Smooth muscle cell (in vitro differentiated cells): Measurements from ENCODE around the gene RPS16. TPM values are rescaled to one million over a fixed set of nuclear protein-coding genes. Genes with fewer than 3 reads are reported as not detected.

ENCODE experiments used
- DNase-seq: peaks from one replicate; lab custom pipeline; 2025; ENCODE audit not compliant: unreplicated experiment; lab: John Stamatoyannopoulos, UW
- H2AFZ ChIP-seq: fragments of 200-600 bp; sonication (generic); 2 replicates; pipeline ENCODE4 v1.6.0; 2016; ENCODE audit warnings: antibody characterized with exemption, low read depth, mild to moderate bottlenecking
- H3F3A ChIP-seq: fragments of 200-600 bp; sonication (generic); 2 replicates; pipeline ENCODE4 v1.6.0; 2017; ENCODE audit warnings: antibody characterized with exemption, low read depth
- H3K27ac ChIP-seq: fragments of 200-600 bp; sonication (generic); 2 replicates; pipeline ENCODE4 v1.5.1; 2016; ENCODE audit warnings: low read depth, mild to moderate bottlenecking
- H3K27me3 ChIP-seq: fragments of 200-600 bp; sonication (generic); 2 replicates; pipeline ENCODE4 v1.6.1; 2016; ENCODE audit warnings: low read depth, mild to moderate bottlenecking
- H3K36me3 ChIP-seq: fragments of 200-600 bp; sonication (generic); 2 replicates; pipeline ENCODE4 v1.5.1; 2016; ENCODE audit warnings: low read depth
- H3K4me1 ChIP-seq: fragments of 200-600 bp; sonication (generic); 2 replicates; pipeline ENCODE4 v1.5.1; 2016; ENCODE audit warnings: low read depth
- H3K4me2 ChIP-seq: fragments of 200-600 bp; sonication (generic); 2 replicates; pipeline ENCODE4 v1.6.0; 2016; ENCODE audit warnings: mild to moderate bottlenecking
- H3K4me3 ChIP-seq: fragments of 200-600 bp; sonication (generic); 2 replicates; pipeline ENCODE4 v1.5.1; 2016; ENCODE audit warnings: mild to moderate bottlenecking
- H3K79me2 ChIP-seq: fragments of 200-600 bp; sonication (generic); 2 replicates; pipeline ENCODE4 v1.6.0; 2016; ENCODE audit warnings: low read depth, mild to moderate bottlenecking
- H3K9ac ChIP-seq: fragments of 200-600 bp; sonication (generic); 2 replicates; pipeline ENCODE4 v1.6.0; 2016; ENCODE audit warnings: low read depth
- H3K9me3 ChIP-seq: fragments of 200-600 bp; sonication (generic); replicated peaks from 2 replicates; pipeline ENCODE4 v1.5.1; 2016; ENCODE audit warnings: low read depth
- H4K20me1 ChIP-seq: fragments of 200-600 bp; sonication (generic); 2 replicates; pipeline ENCODE4 v1.6.0; 2016; ENCODE audit warnings: low read depth
- WGBS: methylation state at CpG from one replicate; pipeline ENCODE4 v1.1.7; 2016; ENCODE audit warnings: low lambda C conversion rate; 5-methylcytosine and 5-hydroxymethylcytosine counted together
- polyA plus RNA-seq: library from polyadenylated mRNA; unstranded; fragments of >200 nt; fragmentation: Nextera tagmentation; extraction: Ambion mirVana; gene quantifications from 2 replicates; pipeline ENCODE4 v1.2.1, GENCODE V29; 2016
- total RNA-seq: library from RNA; depleted of rRNA; stranded (reverse); fragments of >200 nt; gene quantifications from 2 replicates; pipeline ENCODE4 v1.2.3, GENCODE V29; 2014
- TF ChIP-seq, protein P1 (sequence below): fragments of 200-600 bp; sonication (generic); IDR thresholded peaks from 2 replicates; pipeline ENCODE4 v1.5.1; 2017; ENCODE audit warnings: borderline replicate concordance, mild to moderate bottlenecking, antibody characterized with exemption; ENCODE audit not compliant: insufficient read depth, poor library complexity, severe bottlenecking

RPS16 gene
- total and polyA plus RNA-seq, 2 experiments from 2014 or later = 97.1 to 539 TPM

DNA sequence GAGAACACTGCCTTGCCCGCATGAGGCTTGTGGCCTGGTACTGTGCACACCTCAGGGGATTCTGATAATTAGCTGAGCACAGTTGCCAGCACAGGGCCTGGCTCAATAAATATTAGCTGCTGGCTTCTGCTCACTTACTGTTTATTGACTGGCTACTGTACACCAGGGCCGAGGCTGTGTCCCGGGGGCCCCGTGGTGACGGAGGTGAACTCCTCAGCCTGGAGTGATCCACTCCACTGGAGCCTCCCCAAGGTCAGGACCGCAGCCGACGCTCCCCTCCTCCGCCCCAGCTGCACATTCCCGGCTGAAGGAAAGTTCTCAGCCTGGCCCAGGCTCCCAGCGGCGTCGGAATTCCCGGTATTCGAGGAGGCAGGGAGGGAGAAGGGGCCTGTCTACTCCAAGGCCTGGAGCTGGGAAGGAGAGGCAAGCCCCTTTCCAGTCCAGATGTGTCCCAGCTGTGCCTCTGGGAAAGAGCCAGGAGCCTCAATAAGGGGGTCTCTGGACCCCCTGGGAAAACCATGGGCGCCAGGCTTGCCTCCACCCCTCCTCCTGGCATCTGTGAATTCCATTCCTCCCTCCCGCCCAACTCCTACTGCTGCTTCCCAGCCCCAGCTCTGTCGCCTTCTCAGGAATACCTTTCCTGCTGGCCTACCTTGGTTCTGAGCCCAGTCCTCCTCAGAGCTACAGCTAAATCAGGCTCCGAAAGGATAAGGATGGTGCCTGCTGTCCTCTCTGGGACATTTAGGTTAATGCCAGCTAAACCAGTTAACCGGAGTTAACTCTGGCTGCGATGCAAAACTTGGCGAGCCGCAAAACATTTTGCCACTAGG, 7.3 kb downstream of the RPS16 start:
- Histone ChIP-seq H3K79me2 (peaks cover 10% of the 10 kb centered on the region), H3F3A (peaks cover 47% of the 10 kb centered on the region), H3K4me1 (peaks cover 12% of the 10 kb centered on the region), H3K36me3 (peaks cover 5% of the 10 kb centered on the region), H3K27ac (peak overlapping the region; percentile 85), H3K4me3 (no peak overlapping the region), H3K27me3 (no peaks in the 10 kb centered on the region), H2AFZ (no peak overlapping the region), H3K9ac (peak overlapping the region; percentile 21), H3K4me2 (peak overlapping the region; percentile 73), H3K9me3 (no peaks in the 10 kb centered on the region), H4K20me1 (peaks cover 3% of the 10 kb centered on the region)
- TF ChIP-seq, protein P1, sequence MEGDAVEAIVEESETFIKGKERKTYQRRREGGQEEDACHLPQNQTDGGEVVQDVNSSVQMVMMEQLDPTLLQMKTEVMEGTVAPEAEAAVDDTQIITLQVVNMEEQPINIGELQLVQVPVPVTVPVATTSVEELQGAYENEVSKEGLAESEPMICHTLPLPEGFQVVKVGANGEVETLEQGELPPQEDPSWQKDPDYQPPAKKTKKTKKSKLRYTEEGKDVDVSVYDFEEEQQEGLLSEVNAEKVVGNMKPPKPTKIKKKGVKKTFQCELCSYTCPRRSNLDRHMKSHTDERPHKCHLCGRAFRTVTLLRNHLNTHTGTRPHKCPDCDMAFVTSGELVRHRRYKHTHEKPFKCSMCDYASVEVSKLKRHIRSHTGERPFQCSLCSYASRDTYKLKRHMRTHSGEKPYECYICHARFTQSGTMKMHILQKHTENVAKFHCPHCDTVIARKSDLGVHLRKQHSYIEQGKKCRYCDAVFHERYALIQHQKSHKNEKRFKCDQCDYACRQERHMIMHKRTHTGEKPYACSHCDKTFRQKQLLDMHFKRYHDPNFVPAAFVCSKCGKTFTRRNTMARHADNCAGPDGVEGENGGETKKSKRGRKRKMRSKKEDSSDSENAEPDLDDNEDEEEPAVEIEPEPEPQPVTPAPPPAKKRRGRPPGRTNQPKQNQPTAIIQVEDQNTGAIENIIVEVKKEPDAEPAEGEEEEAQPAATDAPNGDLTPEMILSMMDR = no peak
- 23% methylated on average over 22 of the region's 23 CpGs for WGBS
- peak; percentile 26 for DNase-seq

DNA sequence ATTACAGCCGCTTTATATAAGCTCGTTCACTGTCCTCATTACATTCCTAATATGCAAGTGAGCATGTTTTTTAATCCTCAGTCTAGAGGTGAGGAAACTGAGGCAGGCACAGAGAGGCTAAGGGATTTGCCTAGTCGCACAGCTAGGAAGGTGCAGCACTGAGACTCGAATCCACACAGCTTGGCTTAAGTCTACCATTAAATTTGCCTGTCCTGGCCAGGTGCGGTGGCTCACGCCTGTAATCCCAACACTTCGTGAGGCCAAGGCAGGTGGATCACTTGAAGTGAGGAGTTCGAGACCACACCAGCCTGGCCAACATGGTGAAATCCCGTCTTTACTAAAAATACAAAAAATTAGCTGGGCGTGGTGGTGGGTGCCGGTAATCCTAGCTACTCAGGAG, 8.0 kb downstream of the RPS16 start:
- no peak overlapping the region for H3K4me3 ChIP-seq
- peaks cover 3% of the 10 kb centered on the region for H3K79me2 ChIP-seq
- WGBS = 95% methylated on average over 11 of the region's 11 CpGs
- no peak for DNase-seq
- H3K4me2 ChIP-seq = peak overlapping the region; percentile 73
- H3K27ac ChIP-seq = peak overlapping the region; percentile 85
- H3K4me1 ChIP-seq = peaks cover 12% of the 10 kb centered on the region
- no peaks in the 10 kb centered on the region for H3K36me3 ChIP-seq
- H3K9ac ChIP-seq = no peak overlapping the region
- no peaks in the 10 kb centered on the region for H4K20me1 ChIP-seq
- peaks cover 43% of the 10 kb centered on the region for H3F3A ChIP-seq
- H3K9me3 ChIP-seq = no peaks in the 10 kb centered on the region
- TF ChIP-seq, protein P1 = no peak
- no peaks in the 10 kb centered on the region for H3K27me3 ChIP-seq
- no peak overlapping the region for H2AFZ ChIP-seq

DNA sequence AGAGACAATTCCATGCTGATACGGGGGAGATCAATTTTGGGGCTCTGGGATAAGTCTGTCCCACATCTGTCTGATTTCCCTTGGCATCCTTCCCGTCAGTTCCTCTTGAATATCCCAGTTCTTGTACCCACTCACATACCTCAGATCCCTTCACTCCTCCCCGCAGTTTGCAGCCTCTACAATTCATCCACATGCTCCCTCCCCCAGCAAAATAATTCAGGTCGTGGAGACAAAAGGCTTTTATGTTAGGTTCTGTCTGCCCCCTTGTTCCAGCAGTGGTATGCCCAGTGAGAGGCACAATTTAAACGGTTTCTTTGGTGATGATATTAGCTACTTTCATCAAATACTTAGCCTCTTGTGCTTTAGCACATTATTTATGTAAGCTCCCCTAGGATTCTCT, 9.6 kb downstream of the RPS16 start:
- H3K9ac ChIP-seq = no peak overlapping the region
- WGBS = 78% methylated on average over 5 of the region's 5 CpGs

More for the DNA sequence above, 9.6 kb downstream of the RPS16 start:
- TF ChIP-seq, protein P1 = no peak
- Histone ChIP-seq H2AFZ (no peak overlapping the region), H3K36me3 (no peaks in the 10 kb centered on the region), H3K4me2 (no peak overlapping the region), H3F3A (peaks cover 40% of the 10 kb centered on the region), H3K27ac (peak overlapping the region; percentile 24), H4K20me1 (no peaks in the 10 kb centered on the region), H3K79me2 (no peaks in the 10 kb centered on the region), H3K27me3 (no peaks in the 10 kb centered on the region), H3K9me3 (no peaks in the 10 kb centered on the region), H3K4me1 (peaks cover 12% of the 10 kb centered on the region), H3K4me3 (no peak overlapping the region)
- DNase-seq = no peak
